Vagina (tissue), 2 donors: ENCODE data around the gene WFIKKN1.
A peak's percentile ranks its signal among the peaks of the same experiment; 100 is the strongest.

ENCODE experiments used
- CTCF ChIP-seq, 3 experiments: fragments of 450-650 bp in 2 of 3; fragments of 200-600 bp in 1 of 3; sonication (generic) in 1 of 3; IDR thresholded peaks; one replicate each; pipeline ENCODE4 v1.5.1; 2017 to 2019; ENCODE audit warnings: antibody characterized with exemption in 3 of 3, mild to moderate bottlenecking in 2 of 3, moderate library complexity in 2 of 3
- POLR2AphosphoS5 ChIP-seq, 2 donors: sonication (generic); formaldehyde crosslinking; IDR thresholded peaks; one replicate each; pipeline ENCODE4 v1.9.0; 2017; ENCODE audit warnings: antibody characterized with exemption in 2 of 2, mild to moderate bottlenecking in 2 of 2, low read depth in 1 of 2; ENCODE audit not compliant: insufficient read depth in 1 of 2

- peak; percentile 34 to 85 for TF ChIP-seq POLR2AphosphoS5 (IDR thresholded peaks at IDR 0.05; ENCODE audit: insufficient read depth in 1 of 2, low read depth in 1 of 2)
- TF ChIP-seq CTCF (IDR thresholded peaks at IDR 0.05), result no peak
Observed at GRCh38 chr16:588889-589657, 41.7 kb upstream of the WFIKKN1 start.
